Smooth muscle cell (in vitro differentiated cells): ENCODE measurements around the gene REEP1. TPM values are rescaled to one million over a fixed set of nuclear protein-coding genes. Genes with fewer than 3 reads are reported as not detected.

Source experiments
- DNase-seq: peaks from one replicate; lab custom pipeline; 2025; ENCODE audit not compliant: unreplicated experiment; lab: John Stamatoyannopoulos, UW
- H2AFZ ChIP-seq: fragments of 200-600 bp; sonication (generic); 2 replicates; pipeline ENCODE4 v1.6.0; 2016; ENCODE audit warnings: antibody characterized with exemption, low read depth, mild to moderate bottlenecking
- H3F3A ChIP-seq: fragments of 200-600 bp; sonication (generic); 2 replicates; pipeline ENCODE4 v1.6.0; 2017; ENCODE audit warnings: antibody characterized with exemption, low read depth
- H3K27ac ChIP-seq: fragments of 200-600 bp; sonication (generic); 2 replicates; pipeline ENCODE4 v1.5.1; 2016; ENCODE audit warnings: low read depth, mild to moderate bottlenecking
- H3K27me3 ChIP-seq: fragments of 200-600 bp; sonication (generic); 2 replicates; pipeline ENCODE4 v1.6.1; 2016; ENCODE audit warnings: low read depth, mild to moderate bottlenecking
- H3K36me3 ChIP-seq: fragments of 200-600 bp; sonication (generic); 2 replicates; pipeline ENCODE4 v1.5.1; 2016; ENCODE audit warnings: low read depth
- H3K4me1 ChIP-seq: fragments of 200-600 bp; sonication (generic); 2 replicates; pipeline ENCODE4 v1.5.1; 2016; ENCODE audit warnings: low read depth
- H3K4me2 ChIP-seq: fragments of 200-600 bp; sonication (generic); 2 replicates; pipeline ENCODE4 v1.6.0; 2016; ENCODE audit warnings: mild to moderate bottlenecking
- H3K4me3 ChIP-seq: fragments of 200-600 bp; sonication (generic); 2 replicates; pipeline ENCODE4 v1.5.1; 2016; ENCODE audit warnings: mild to moderate bottlenecking
- H3K79me2 ChIP-seq: fragments of 200-600 bp; sonication (generic); 2 replicates; pipeline ENCODE4 v1.6.0; 2016; ENCODE audit warnings: low read depth, mild to moderate bottlenecking
- H3K9ac ChIP-seq: fragments of 200-600 bp; sonication (generic); 2 replicates; pipeline ENCODE4 v1.6.0; 2016; ENCODE audit warnings: low read depth
- H3K9me3 ChIP-seq: fragments of 200-600 bp; sonication (generic); replicated peaks from 2 replicates; pipeline ENCODE4 v1.5.1; 2016; ENCODE audit warnings: low read depth
- H4K20me1 ChIP-seq: fragments of 200-600 bp; sonication (generic); 2 replicates; pipeline ENCODE4 v1.6.0; 2016; ENCODE audit warnings: low read depth
- CTCF ChIP-seq: fragments of 200-600 bp; sonication (generic); IDR thresholded peaks from 2 replicates; pipeline ENCODE4 v1.5.1; 2017; ENCODE audit warnings: borderline replicate concordance, mild to moderate bottlenecking, antibody characterized with exemption; ENCODE audit not compliant: insufficient read depth, poor library complexity, severe bottlenecking
- WGBS: methylation state at CpG from one replicate; pipeline ENCODE4 v1.1.7; 2016; ENCODE audit warnings: low lambda C conversion rate; 5-methylcytosine and 5-hydroxymethylcytosine counted together
- polyA plus RNA-seq: library from polyadenylated mRNA; unstranded; fragments of >200 nt; fragmentation: Nextera tagmentation; extraction: Ambion mirVana; gene quantifications from 2 replicates; pipeline ENCODE4 v1.2.1, GENCODE V29; 2016
- total RNA-seq: library from RNA; depleted of rRNA; stranded (reverse); fragments of >200 nt; gene quantifications from 2 replicates; pipeline ENCODE4 v1.2.3, GENCODE V29; 2014

The REEP1 gene
- total and polyA plus RNA-seq, 2 experiments from 2014 or later: not detected

GRCh38 chr2:86305915-86306254 lies 31.5 kb downstream of the REEP1 start:
- WGBS: 93% methylated on average over 5 of the region's 5 CpGs
- H4K20me1 ChIP-seq: no peaks in the 10 kb centered on the region
- no peak overlapping the region for H3K4me2 ChIP-seq
- no peaks in the 10 kb centered on the region for H3K9me3 ChIP-seq
- no peak overlapping the region for H3K9ac ChIP-seq
- H3K4me1 ChIP-seq: peaks cover 3% of the 10 kb centered on the region
- no peak for TF ChIP-seq CTCF
- no peak overlapping the region for H3K27ac ChIP-seq
- peaks cover 15% of the 10 kb centered on the region for H3K27me3 ChIP-seq
- no peak overlapping the region for H3K4me3 ChIP-seq
- H3K36me3 ChIP-seq: no peaks in the 10 kb centered on the region
- peaks cover under 1% of the 10 kb centered on the region for H3F3A ChIP-seq
- H2AFZ ChIP-seq: no peak overlapping the region
- DNase-seq: no peak
- H3K79me2 ChIP-seq: no peaks in the 10 kb centered on the region

- DNase-seq: no peak
- 88% methylated on average over 5 of the region's 5 CpGs for WGBS
These were observed 32.1 kb downstream of the REEP1 start for GRCh38 chr2:86305195-86305914.

DNA sequence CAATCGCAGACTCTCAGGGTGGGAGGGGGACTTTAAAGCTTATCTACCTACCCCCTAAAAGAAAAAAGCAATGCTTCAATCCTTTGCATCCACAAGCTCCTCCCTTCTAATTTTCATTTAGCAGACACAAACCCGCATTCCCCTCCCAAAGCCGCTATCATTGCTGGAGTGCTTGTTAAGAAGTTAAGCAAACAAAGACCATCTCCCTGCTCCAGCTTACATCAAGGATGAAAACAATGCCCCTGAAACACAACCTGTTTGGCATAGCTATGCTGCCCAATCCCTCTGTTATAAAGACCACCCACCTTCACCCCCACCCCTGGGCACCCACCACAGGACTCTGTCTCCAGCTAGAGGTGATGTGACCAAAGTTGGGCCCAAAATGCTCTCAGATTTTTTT lies 33.0 kb downstream of the REEP1 start:
- Histone ChIP-seq H3F3A (peaks cover 7% of the 10 kb centered on the region), H3K9ac (no peak overlapping the region), H2AFZ (no peak overlapping the region), H4K20me1 (no peaks in the 10 kb centered on the region), H3K79me2 (no peaks in the 10 kb centered on the region), H3K4me3 (no peak overlapping the region), H3K4me2 (no peak overlapping the region), H3K4me1 (peaks cover 3% of the 10 kb centered on the region), H3K27me3 (peaks cover 14% of the 10 kb centered on the region), H3K27ac (no peak overlapping the region), H3K36me3 (no peaks in the 10 kb centered on the region), H3K9me3 (no peaks in the 10 kb centered on the region)
- no peak for TF ChIP-seq CTCF
- 85% methylated on average over 3 of the region's 3 CpGs for WGBS
- DNase-seq: no peak

More at GRCh38 chr2:86305195-86305914, 32.1 kb downstream of the REEP1 start:
- H3K9ac ChIP-seq: no peak overlapping the region
- no peak overlapping the region for H3K4me2 ChIP-seq
- peaks cover 6% of the 10 kb centered on the region for H3F3A ChIP-seq
- H3K4me1 ChIP-seq: peaks cover 3% of the 10 kb centered on the region
- H3K27me3 ChIP-seq: peaks cover 14% of the 10 kb centered on the region
- TF ChIP-seq CTCF: no peak
- no peak overlapping the region for H3K4me3 ChIP-seq
- H3K36me3 ChIP-seq: no peaks in the 10 kb centered on the region
- H3K79me2 ChIP-seq: no peaks in the 10 kb centered on the region
- no peak overlapping the region for H3K27ac ChIP-seq
- H3K9me3 ChIP-seq: no peaks in the 10 kb centered on the region
- H2AFZ ChIP-seq: no peak overlapping the region
- H4K20me1 ChIP-seq: no peaks in the 10 kb centered on the region

DNA sequence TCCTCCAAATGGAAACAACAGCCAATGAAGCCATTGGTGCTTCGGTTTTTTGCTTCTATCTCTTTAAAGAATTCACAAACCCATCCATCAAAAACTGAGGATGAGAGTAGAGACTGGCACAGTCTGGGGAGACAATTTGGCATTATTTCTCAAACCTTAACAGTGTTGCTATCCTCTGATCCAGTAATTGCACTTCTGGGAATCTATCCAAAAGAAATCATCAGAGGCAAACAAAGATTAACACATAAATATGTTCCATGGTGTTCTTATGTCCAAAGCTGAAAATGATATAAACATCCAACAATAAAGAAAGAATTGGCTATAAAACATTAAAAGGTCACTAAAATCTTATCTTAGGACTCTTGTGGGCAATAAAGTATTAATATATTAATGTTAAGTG lies 35.1 kb downstream of the REEP1 start:
- no peak for TF ChIP-seq CTCF
- no peak overlapping the region for H2AFZ ChIP-seq
- peaks cover 7% of the 10 kb centered on the region for H3F3A ChIP-seq
- H3K9ac ChIP-seq: no peak overlapping the region
- peaks cover 14% of the 10 kb centered on the region for H3K27me3 ChIP-seq
- H3K4me1 ChIP-seq: peaks cover 3% of the 10 kb centered on the region
- H3K27ac ChIP-seq: no peak overlapping the region
- H3K4me2 ChIP-seq: no peak overlapping the region
- WGBS: 100% methylated on average over 1 of the region's 1 CpG
- no peaks in the 10 kb centered on the region for H3K79me2 ChIP-seq
- DNase-seq: no peak
- H4K20me1 ChIP-seq: no peaks in the 10 kb centered on the region
- H3K36me3 ChIP-seq: no peaks in the 10 kb centered on the region
- no peak overlapping the region for H3K4me3 ChIP-seq
- H3K9me3 ChIP-seq: no peaks in the 10 kb centered on the region
